ENCODE measurements around the gene NIP7.

The NIP7 gene

DNA sequence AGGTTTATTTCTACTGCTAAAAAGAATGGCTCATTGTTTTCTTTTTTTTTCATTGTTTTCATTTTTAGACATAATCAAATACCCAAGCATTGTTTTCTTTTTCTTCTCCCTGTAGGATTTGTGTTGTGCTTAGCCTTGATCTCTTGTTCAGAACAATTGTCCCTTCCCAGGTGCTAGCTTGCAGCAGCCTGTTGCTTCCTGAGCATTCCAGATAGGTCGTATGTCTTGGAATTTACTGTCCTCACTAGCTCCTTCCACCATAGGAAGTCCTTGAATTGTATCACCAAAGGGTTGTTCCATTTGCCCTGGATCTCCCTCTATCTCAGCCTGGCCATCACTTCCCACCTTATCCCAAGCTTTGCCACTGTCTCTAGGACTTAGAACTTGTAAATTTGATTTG lies 38.4 kb upstream of the NIP7 start:
- H3K27ac ChIP-seq, result no peak overlapping the region
- TF ChIP-seq, protein P1, sequence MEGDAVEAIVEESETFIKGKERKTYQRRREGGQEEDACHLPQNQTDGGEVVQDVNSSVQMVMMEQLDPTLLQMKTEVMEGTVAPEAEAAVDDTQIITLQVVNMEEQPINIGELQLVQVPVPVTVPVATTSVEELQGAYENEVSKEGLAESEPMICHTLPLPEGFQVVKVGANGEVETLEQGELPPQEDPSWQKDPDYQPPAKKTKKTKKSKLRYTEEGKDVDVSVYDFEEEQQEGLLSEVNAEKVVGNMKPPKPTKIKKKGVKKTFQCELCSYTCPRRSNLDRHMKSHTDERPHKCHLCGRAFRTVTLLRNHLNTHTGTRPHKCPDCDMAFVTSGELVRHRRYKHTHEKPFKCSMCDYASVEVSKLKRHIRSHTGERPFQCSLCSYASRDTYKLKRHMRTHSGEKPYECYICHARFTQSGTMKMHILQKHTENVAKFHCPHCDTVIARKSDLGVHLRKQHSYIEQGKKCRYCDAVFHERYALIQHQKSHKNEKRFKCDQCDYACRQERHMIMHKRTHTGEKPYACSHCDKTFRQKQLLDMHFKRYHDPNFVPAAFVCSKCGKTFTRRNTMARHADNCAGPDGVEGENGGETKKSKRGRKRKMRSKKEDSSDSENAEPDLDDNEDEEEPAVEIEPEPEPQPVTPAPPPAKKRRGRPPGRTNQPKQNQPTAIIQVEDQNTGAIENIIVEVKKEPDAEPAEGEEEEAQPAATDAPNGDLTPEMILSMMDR (IDR thresholded peaks at IDR 0.05; ENCODE audit: low read depth, low read length), result no peak

DNA sequence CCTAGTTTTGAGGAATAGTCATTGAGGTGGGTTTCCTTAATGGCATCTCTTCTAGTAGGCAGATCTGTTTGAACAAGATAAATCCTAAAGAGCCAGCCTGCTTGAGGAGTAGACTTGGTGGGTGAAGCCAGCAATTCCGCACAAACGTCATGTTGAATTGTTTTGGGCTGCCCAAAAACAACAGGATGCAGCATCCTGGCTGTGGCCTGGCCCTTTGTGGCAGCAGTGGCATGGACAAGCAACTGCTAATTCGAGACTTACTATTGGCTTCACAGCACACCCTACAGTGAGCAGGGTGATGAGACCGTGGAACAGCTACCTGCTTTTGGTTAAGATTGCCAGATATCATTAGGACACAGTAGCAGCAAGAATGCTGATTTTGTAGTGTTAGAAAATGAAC lies 37.7 kb upstream of the NIP7 start:
- no peak overlapping the region for H3K27ac ChIP-seq
- H3K9me3 ChIP-seq (ENCODE audit: severe bottlenecking), result no peaks in the 10 kb centered on the region
- H3K36me3 ChIP-seq, result peaks cover 18% of the 10 kb centered on the region
- no peak for DNase-seq
- TF ChIP-seq, protein P1 (IDR thresholded peaks at IDR 0.05; ENCODE audit: low read depth, low read length), result no peak
- no peaks in the 10 kb centered on the region for H3K27me3 ChIP-seq (ENCODE audit: insufficient read depth, low read depth, severe bottlenecking)
- H3K4me3 ChIP-seq (ENCODE audit: low read depth, low read length), result no peak overlapping the region

More for the DNA sequence above, 38.4 kb upstream of the NIP7 start:
- Histone ChIP-seq H3K27me3 (ENCODE audit: insufficient read depth, low read depth, severe bottlenecking) (no peaks in the 10 kb centered on the region), H3K36me3 (peaks cover 18% of the 10 kb centered on the region), H3K4me3 (ENCODE audit: low read depth, low read length) (no peak overlapping the region), H3K9me3 (ENCODE audit: severe bottlenecking) (no peaks in the 10 kb centered on the region)
- DNase-seq, result no peak

DNA sequence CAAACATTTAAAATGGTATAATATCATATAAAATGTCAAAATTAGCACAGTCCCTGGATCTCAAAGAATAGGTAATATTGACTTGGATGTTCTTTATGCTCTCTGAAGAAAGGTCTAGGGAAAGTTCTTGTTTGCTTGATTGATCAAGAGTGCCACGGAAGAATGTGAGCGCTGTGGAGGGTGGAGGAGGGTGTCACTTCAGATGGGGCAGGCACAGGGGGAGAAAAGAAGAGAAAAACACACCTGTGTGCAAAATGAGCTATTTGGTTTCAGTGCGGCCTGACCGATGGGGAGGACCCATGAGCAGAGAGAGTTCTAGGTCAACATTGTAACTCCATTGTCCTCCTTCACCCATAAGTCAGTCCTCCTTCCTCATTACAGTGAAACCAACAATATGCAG lies 37.3 kb upstream of the NIP7 start:
- no peaks in the 10 kb centered on the region for H3K27me3 ChIP-seq (ENCODE audit: insufficient read depth, low read depth, severe bottlenecking)
- peaks cover 18% of the 10 kb centered on the region for H3K36me3 ChIP-seq
- DNase-seq, result no peak
- no peaks in the 10 kb centered on the region for H3K9me3 ChIP-seq (ENCODE audit: severe bottlenecking)
- TF ChIP-seq, protein P1 (IDR thresholded peaks at IDR 0.05; ENCODE audit: low read depth, low read length), result no peak
- H3K4me3 ChIP-seq (ENCODE audit: low read depth, low read length), result no peak overlapping the region
- no peak overlapping the region for H3K27ac ChIP-seq

DNA sequence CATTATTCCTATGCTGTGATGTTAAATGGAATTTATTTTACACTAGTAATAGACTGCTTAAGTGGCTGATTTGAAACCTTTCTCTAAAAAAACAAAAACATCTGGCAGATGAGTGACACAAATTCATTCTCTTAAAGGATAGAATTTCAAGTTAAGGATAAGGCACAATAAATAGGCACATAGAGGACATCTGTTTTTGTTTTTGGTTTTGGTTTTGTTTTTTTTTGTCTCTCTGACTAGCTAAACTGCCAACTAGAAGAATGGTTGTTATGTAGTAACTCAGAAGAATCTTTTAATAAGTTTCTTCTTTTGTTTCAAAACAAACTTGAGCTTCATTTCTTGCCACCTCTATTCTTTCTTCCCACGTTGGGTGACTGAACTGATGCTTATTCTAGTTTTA lies 33.5 kb upstream of the NIP7 start:
- H3K27me3 ChIP-seq (ENCODE audit: insufficient read depth, low read depth, severe bottlenecking), result no peaks in the 10 kb centered on the region
- TF ChIP-seq, protein P1 (IDR thresholded peaks at IDR 0.05; ENCODE audit: low read depth, low read length), result no peak

GRCh38 chr16:69307091-69307490 lies 32.5 kb upstream of the NIP7 start:
- TF ChIP-seq, protein P1 (IDR thresholded peaks at IDR 0.05; ENCODE audit: low read depth, low read length), result no peak
- H3K9me3 ChIP-seq (ENCODE audit: severe bottlenecking), result no peaks in the 10 kb centered on the region
- no peak overlapping the region for H3K27ac ChIP-seq
- no peak overlapping the region for H3K4me3 ChIP-seq (ENCODE audit: low read depth, low read length)
- no peaks in the 10 kb centered on the region; the same call in none of the 2 replicates for H3K36me3 ChIP-seq
- no peaks in the 10 kb centered on the region for H3K27me3 ChIP-seq (ENCODE audit: insufficient read depth, low read depth, severe bottlenecking)
- no peak for DNase-seq

More for the DNA sequence above, 33.5 kb upstream of the NIP7 start:
- no peak overlapping the region for H3K4me3 ChIP-seq (ENCODE audit: low read depth, low read length)
- no peak overlapping the region for H3K27ac ChIP-seq
- no peak for DNase-seq
- H3K36me3 ChIP-seq, result peaks cover 4% of the 10 kb centered on the region
- no peaks in the 10 kb centered on the region for H3K9me3 ChIP-seq (ENCODE audit: severe bottlenecking)

GRCh38 chr16:69307856-69308255 lies 31.7 kb upstream of the NIP7 start:
- Histone ChIP-seq H3K27me3 (ENCODE audit: insufficient read depth, low read depth, severe bottlenecking) (no peaks in the 10 kb centered on the region), H3K9me3 (ENCODE audit: severe bottlenecking) (no peaks in the 10 kb centered on the region), H3K36me3 (peaks cover 3% of the 10 kb centered on the region), H3K27ac (no peak overlapping the region), H3K4me3 (ENCODE audit: low read depth, low read length) (no peak overlapping the region)
- TF ChIP-seq, protein P1 (IDR thresholded peaks at IDR 0.05; ENCODE audit: low read depth, low read length), result no peak
- DNase-seq, result no peak
